Kidney (tissue), 14 donors: ENCODE measurements around the gene TCTN1. TPM values are rescaled to one million over a fixed set of nuclear protein-coding genes. Genes with fewer than 3 reads are reported as not detected.
A peak's percentile ranks its signal among the peaks of the same experiment; 100 is the strongest.
"Not testable (repeated sequence)": the region's sequence is repeated elsewhere in the genome, so short reads cannot be mapped to it uniquely, and the experiment has no call there.

Experiments used
- DNase-seq, 5 donors: peaks; one replicate each; pipeline ENCODE4 v3.0.0-alpha.2; 2013 to 2020
- FAIRE-seq: peaks from 2 replicates; lab custom pipeline; 2012; peaks lifted over from hg19 to GRCh38; lab: Jason Lieb, UNC
- H3K27ac ChIP-seq, 2 donors: one replicate each; pipeline ENCODE4 v1.7.0; 2013; ENCODE audit warnings: low read depth in 2 of 2, low read length in 2 of 2, inconsistent platforms in 1 of 2
- H3K27me3 ChIP-seq: one replicate; pipeline ENCODE4 v1.7.1; 2013; ENCODE audit warnings: low read length, inconsistent platforms; ENCODE audit not compliant: control insufficient read depth, insufficient read depth
- H3K36me3 ChIP-seq, 3 donors: one replicate each; pipeline versions ENCODE4 v1.7.0 to v1.7.1; 2013; ENCODE audit warnings: low read length in 3 of 3, control low read depth in 1 of 3, inconsistent platforms in 1 of 3; ENCODE audit not compliant: insufficient read depth in 3 of 3, control insufficient read depth in 2 of 3
- H3K4me1 ChIP-seq, 3 donors: one replicate each; pipeline versions ENCODE4 v1.7.0 to v1.7.1; 2013; ENCODE audit warnings: low read length in 3 of 3, inconsistent platforms in 1 of 3, low read depth in 1 of 3; ENCODE audit not compliant: control insufficient read depth in 2 of 3, insufficient read depth in 2 of 3
- H3K4me3 ChIP-seq, 3 donors: one replicate each; pipeline versions ENCODE4 v1.7.0 to v1.8.1; 2013; ENCODE audit warnings: low read length in 3 of 3, control low read depth in 1 of 3, inconsistent platforms in 1 of 3
- H3K9ac ChIP-seq, 3 donors: one replicate each; pipeline versions ENCODE4 v1.7.0 to v1.7.1; 2013; ENCODE audit warnings: low read length in 3 of 3, control low read depth in 1 of 3, inconsistent platforms in 1 of 3
- H3K9me3 ChIP-seq, 3 donors: one replicate each; pipeline versions ENCODE4 v1.7.0 to v1.7.1; 2013; ENCODE audit warnings: low read length in 3 of 3, control low read depth in 1 of 3, inconsistent platforms in 1 of 3; ENCODE audit not compliant: control insufficient read depth in 2 of 3, insufficient read depth in 1 of 3
- CTCF ChIP-seq: IDR thresholded peaks from 3 replicates; pipeline ENCODE4 v1.5.1; 2012; ENCODE audit warnings: mild to moderate bottlenecking, moderate library complexity, borderline replicate concordance; ENCODE audit not compliant: insufficient read depth; ENCODE audit errors: extremely low read depth
- intact Hi-C: fragments of 100-400 bp; cut with DNase I; formaldehyde crosslinking; loops from one replicate; pipeline ENCODE4 v1.11.1; 2022
- polyA plus RNA-seq: library from polyadenylated mRNA; stranded (reverse); fragments of 350-450 nt; fragmentation: Illumina TruSeq; extraction: RNeasy Lipid Tissue Mini Kit (QIAGEN cat#74804); gene quantifications from one replicate; pipeline ENCODE4 v1.2.3, GENCODE V29; 2014; ENCODE audit warnings: low read depth, low replicate concordance; ENCODE audit not compliant: insufficient read depth
- total RNA-seq: library from RNA; stranded (reverse); fragmentation: NEBNext Ultra II Directional; extraction: Animal tissue kit (Norgen Biotek cat#: 25700); gene quantifications from one replicate; pipeline ENCODE4 v1.2.1, GENCODE V29; 2021
- donor health status: control.
- donor health status: control.
- donor health status: control.
- donor health status: control.
- donor health status: control.
- donor health status: DM: yes; HTN: yes; CAD: no.
- donor health status: Normal renal cell carcinoma (clear cell type).

TCTN1 gene
- total and polyA plus RNA-seq, 2 donors from 2014 or later = 71.2 to 76.9 TPM

DNA sequence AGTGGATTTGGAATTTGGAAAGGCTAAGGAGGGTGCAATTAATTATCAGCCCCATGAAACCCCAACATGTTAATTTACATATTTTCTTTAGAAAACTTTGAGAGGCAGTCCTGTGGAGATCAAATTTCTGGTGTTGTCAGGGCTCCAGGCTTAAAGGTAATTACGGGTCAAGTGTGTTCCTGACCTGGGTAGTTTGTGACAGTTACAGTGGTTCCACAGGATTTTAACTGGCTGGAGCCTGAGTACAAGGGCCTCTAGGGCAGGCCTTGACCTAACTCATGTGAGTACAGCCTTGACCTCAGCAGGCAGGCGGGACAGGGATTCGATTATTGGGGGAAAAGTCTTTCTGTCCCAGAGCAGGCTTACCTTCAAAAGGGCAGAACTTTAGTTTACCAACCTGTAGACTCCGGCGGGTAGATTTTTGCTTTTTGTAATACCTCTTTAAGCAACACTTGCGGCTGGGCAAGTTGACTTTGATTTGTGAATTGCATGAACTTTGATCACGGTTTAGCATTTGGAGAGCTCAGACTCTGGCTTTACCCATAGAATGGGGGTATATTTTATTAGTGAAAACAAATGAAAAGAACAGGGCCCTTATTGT lies 22.4 kb upstream of the TCTN1 start:
- Histone ChIP-seq H3K9ac (peak overlapping the region in 2 of 3 donors; percentile 10 to 66), H3K27me3 (no peaks in the 10 kb centered on the region), H3K4me3 (peak overlapping the region in 1 of 3 donors; percentile 37), H3K9me3 (no peaks in the 10 kb centered on the region), H3K4me1 (peaks cover 2 to 16% (median 13%) of the 10 kb centered on the region in 3 donors), H3K36me3 (no peaks in the 10 kb centered on the region), H3K27ac (peak overlapping the region; percentile 88 to 93)
- FAIRE-seq (no peak), DNase-seq (peak in 3 of 5 donors; percentile 40 to 69 (median 61))
- TF ChIP-seq CTCF = no peak
- intact Hi-C loops = no loop called here

- peak overlapping the region in 1 of 3 donors; percentile 37 for H3K4me3 ChIP-seq
- H3K9me3 ChIP-seq = no peaks in the 10 kb centered on the region
- H3K36me3 ChIP-seq = no peaks in the 10 kb centered on the region
- H3K4me1 ChIP-seq = peaks cover 2 to 16% (median 13%) of the 10 kb centered on the region in 3 donors
- no peak for FAIRE-seq
- no peaks in the 10 kb centered on the region for H3K27me3 ChIP-seq
- no peak for DNase-seq
- TF ChIP-seq CTCF = no peak
- peak overlapping the region; percentile 88 to 93 for H3K27ac ChIP-seq
- H3K9ac ChIP-seq = peak overlapping the region in 2 of 3 donors; percentile 10 to 66
- intact Hi-C loops = no loop called here
These were observed 21.9 kb upstream of the TCTN1 start for GRCh38 chr12:110592078-110592477.

DNA sequence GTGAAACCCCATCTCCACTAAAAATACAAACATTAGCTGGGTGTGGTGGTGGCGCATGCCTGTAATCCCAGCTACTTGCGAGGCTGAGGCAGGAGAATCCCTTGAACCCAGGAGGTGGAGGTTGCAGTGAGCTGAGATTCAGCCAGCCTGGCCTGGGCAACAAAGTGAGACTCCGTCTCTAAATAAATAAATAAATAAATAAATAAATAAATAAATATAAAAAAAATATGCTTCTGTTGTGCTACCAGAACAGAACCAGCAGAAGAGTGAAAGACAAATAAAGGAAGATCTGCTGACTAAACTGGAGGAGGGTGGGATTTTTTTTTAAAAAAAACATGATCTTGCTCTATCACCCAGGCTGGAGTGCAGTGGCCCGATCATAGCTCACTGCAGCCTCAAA lies 21.0 kb upstream of the TCTN1 start:
- H3K27ac ChIP-seq, intact Hi-C loops: not testable (repeated sequence)
- peaks cover 2 to 16% (median 13%) of the 10 kb centered on the region in 3 donors for H3K4me1 ChIP-seq

DNA sequence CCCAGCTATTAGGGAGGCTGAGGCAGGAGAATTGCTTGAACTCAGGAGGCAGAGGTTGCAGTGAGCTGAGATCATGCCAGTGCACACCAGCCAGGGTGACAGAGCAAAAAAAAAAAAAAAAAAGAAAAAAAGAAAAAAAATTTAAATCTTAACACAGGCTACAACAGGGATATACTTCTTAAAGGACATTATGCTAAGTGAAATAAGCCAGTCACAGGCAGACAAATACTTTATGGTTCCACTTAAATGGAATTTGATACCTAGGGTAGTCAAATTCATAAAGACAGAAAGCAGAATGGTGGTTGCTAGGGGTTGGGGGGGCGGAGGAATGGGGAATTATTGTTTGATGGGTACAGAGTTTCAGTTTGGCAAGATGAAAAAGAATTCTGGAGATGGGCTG lies 16.0 kb upstream of the TCTN1 start:
- no peak for TF ChIP-seq CTCF
- H3K4me3 ChIP-seq = no peak overlapping the region
- H3K9me3 ChIP-seq = no peaks in the 10 kb centered on the region
- H3K36me3 ChIP-seq = no peaks in the 10 kb centered on the region
- FAIRE-seq (no peak), DNase-seq (no peak)
- no peaks in the 10 kb centered on the region for H3K4me1 ChIP-seq
- H3K9ac ChIP-seq = no peak overlapping the region
- no peaks in the 10 kb centered on the region for H3K27me3 ChIP-seq
- intact Hi-C loops = no loop called here
- no peak overlapping the region for H3K27ac ChIP-seq

More for the DNA sequence above, 21.0 kb upstream of the TCTN1 start:
- not testable (repeated sequence) for H3K27me3 ChIP-seq, DNase-seq, H3K4me3 ChIP-seq, H3K36me3 ChIP-seq, FAIRE-seq, H3K9me3 ChIP-seq, H3K9ac ChIP-seq
